GM18858 (cell line): ENCODE data around the gene ACOT11.

ENCODE experiments used
- ATAC-seq: cut with Tn5 transposase; IDR thresholded peaks from one replicate; pipeline ENCODE4 v1.9.1; 2021; ENCODE audit not compliant: unreplicated experiment

ACOT11 gene

GRCh38 chr1:54640863-54641836, 93.1 kb downstream of the ACOT11 start, which contains the start of gene MROH7:
Gene MROH7, plus strand, starts transcription at chr1:54641786. Its CDS starts 11,141 bp downstream, at chr1:54652927.
- no peak for ATAC-seq

GRCh38 chr1:54643736-54644135, 95.7 kb downstream of the ACOT11 start:
- no peak for ATAC-seq

GRCh38 chr1:54645806-54646676, 98.0 kb downstream of the ACOT11 start:
- ATAC-seq = no peak

GRCh38 chr1:54649130-54649898, 101.3 kb downstream of the ACOT11 start:
- ATAC-seq = no peak

GRCh38 chr1:54649921-54650320, 101.9 kb downstream of the ACOT11 start:
- no peak for ATAC-seq

- no peak for ATAC-seq
Measured at GRCh38 chr1:54650417-54650816, 102.4 kb downstream of the ACOT11 start.

- ATAC-seq = no peak
Measured at GRCh38 chr1:54651608-54652007, 103.6 kb downstream of the ACOT11 start.

- no peak for ATAC-seq
Measured at GRCh38 chr1:54652168-54652567, 104.1 kb downstream of the ACOT11 start.

GRCh38 chr1:54653036-54653435, 105.0 kb downstream of the ACOT11 start:
- ATAC-seq = no peak

- ATAC-seq = no peak
Measured at GRCh38 chr1:54658164-54658913, 110.3 kb downstream of the ACOT11 start.
